ENCODE measurements around the gene TMOD4.
A peak's percentile ranks its signal among the peaks of the same experiment; 100 is the strongest.
"Not testable (repeated sequence)": the region's sequence is repeated elsewhere in the genome, so short reads cannot be mapped to it uniquely, and the experiment has no call there.

The TMOD4 gene

GRCh38 chr1:151175863-151176262, at the start of gene TMOD4:
Gene TMOD4, minus strand, starts transcription at chr1:151175981. Its CDS starts 1,106 bp downstream, at chr1:151174875.
- no peak for DNase-seq (ENCODE audit: low read depth)

- no peak for DNase-seq (ENCODE audit: low read depth)
Observed at GRCh38 chr1:151222130-151222529, 46.3 kb upstream of the TMOD4 start.

- DNase-seq (ENCODE audit: low read depth), result no peak
Observed at GRCh38 chr1:151221616-151222015, 45.8 kb upstream of the TMOD4 start.

DNA sequence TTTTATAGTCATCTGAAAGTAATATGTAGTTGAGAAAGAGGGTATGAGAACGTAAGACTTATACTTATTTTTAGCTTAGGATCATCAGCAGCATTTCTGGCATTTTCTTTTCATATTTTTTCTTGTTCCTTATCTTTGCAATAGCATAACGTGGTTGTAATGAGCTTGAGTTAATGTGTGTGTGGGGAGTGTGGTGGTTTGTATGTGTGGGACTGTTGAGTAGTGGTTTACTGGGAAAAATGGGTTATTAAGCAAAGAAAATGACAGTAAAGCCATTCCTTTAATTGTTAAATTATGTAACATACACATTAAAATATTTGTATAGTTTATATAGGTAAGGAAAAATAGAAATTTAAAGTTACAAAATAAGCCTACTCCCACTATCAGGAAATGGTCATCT, 37.8 kb upstream of the TMOD4 start:
- no peak for DNase-seq (ENCODE audit: low read depth)

DNA sequence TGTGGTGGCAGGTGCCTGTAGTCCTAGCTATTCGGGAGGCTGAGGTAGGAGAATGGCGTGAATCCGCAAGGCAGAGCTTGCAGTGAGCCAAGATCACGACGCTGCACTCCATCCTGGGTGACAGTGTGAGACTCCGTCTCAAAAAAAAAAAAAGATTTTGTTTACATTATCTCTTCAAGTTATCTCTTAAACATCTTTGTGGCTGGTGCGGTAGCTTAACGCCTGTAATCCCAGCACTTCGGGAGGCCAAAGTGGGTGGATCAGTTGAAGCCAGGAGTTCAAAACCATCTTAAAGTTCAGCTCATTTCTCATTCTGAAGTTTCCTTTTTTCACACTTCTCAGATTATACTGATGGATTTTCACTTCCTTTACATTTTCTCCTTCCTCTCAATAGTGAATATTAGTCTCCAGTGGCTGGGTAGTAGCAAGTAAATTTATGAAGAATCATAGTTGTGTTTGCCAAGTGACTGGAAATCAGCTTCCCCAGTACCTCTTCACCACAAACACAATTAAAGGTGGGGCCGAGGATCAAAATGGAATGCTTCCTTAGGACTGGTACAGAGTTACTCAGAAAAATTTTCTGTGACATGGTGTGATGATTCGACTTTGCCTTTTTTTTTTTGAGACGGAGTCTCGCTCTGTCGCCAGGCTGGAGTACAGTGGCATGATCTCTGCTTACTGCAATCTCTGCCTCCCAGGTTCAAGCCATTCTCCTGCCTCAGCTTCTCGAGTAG, 36.4 kb upstream of the TMOD4 start:
- DNase-seq (ENCODE audit: low read depth), result no peak

- DNase-seq (ENCODE audit: low read depth), result no peak
Observed at GRCh38 chr1:151210830-151211229, 35.0 kb upstream of the TMOD4 start.

DNA sequence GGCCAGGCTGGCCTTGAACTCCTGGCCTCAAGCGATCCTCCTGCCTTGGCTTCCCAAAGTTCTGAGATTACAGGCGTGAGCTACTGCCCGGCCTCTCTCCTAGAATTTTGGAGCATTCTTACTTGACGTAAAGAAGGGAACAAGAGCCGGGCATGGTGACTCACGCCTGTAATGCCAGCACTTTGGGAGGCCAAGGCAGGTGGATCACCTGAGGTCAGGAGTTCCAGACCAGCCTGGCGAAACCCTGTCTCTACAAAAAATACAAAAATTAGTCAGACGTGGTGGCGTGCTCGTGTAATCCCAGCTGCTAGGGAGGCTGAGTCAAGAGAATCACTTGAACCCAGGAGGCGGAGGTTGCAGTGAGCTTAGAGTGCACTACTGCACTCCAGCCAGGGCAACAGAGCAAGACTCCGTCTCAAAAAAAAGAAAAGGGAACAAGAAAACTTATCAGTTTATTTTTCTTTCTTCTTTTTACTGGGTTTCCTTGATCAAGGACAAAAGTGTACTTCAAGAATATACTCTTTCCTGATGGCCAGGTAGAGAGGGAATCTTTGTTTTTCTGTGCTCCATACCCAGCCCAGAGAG, 29.7 kb upstream of the TMOD4 start:
- not testable (repeated sequence) for DNase-seq (ENCODE audit: low read depth)

DNA sequence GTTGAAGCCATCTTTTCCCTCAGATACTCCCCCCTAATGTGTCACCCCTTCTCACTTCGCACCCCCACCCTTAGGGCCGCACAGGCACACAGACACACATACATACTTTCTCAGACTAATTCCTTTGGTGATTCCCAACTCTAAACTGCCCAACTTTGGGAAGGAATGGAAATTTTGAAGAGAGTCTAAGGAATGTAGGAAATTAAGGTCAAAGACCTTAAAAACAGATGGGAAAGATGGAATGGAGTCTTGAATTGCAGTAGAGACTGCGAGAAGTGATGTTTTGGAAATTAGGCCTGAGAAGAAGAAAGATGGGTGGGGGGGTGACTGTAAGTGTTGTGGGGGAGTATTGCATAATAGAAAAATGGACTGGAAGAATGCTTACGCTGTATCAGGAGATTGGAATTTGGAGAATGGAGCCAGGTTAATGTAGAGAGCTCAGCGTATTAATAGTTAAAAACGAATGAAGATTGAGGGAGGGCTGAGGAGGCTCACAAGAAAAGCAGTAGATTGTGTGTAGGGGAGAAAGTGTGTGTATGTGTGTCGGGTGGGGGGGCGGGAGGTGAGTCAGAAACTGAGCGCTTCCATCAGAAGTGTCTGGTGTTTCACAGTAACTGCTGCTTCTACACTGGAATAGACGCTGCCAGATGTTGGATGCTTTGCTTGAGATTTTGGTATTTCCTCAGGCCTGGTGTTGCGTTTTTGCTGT, 24.2 kb upstream of the TMOD4 start:
- no peak for DNase-seq (ENCODE audit: low read depth)

GRCh38 chr1:151198254-151199127, 22.7 kb upstream of the TMOD4 start, which contains the start of gene PIP5K1A:
Gene PIP5K1A, plus strand, starts transcription at chr1:151198552. Its CDS starts 445 bp downstream, at chr1:151198997.
- peak; percentile 94 for DNase-seq (ENCODE audit: low read depth)

DNA sequence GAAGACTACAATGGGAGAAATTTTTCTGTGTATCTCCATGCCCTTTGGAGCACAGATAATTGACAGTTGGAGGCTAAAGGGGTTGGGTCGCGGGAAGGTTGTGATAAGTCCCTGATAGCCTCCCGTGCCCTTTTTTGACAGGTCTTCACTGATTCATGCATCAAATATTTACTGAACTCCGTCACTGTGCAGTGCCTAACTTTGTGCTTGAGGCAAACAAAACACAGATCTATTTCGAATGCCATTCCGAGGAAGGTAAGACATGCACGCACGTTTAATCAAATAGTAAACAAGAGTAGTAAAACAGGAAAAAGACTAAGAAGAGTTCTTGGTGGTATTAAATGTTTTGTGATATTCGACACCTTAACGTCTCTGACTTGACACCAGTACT, 22.1 kb upstream of the TMOD4 start:
- DNase-seq (ENCODE audit: low read depth), result no peak

- DNase-seq (ENCODE audit: low read depth), result no peak
Observed at GRCh38 chr1:151196292-151196800, 20.6 kb upstream of the TMOD4 start.

- DNase-seq (ENCODE audit: low read depth), result not testable (repeated sequence)
Observed at GRCh38 chr1:151194894-151195594, 19.3 kb upstream of the TMOD4 start.

- DNase-seq (ENCODE audit: low read depth), result no peak
Observed at GRCh38 chr1:151193856-151194255, 18.1 kb upstream of the TMOD4 start.

- DNase-seq (ENCODE audit: low read depth), result no peak
Observed at GRCh38 chr1:151193304-151193703, 17.5 kb upstream of the TMOD4 start.

DNA sequence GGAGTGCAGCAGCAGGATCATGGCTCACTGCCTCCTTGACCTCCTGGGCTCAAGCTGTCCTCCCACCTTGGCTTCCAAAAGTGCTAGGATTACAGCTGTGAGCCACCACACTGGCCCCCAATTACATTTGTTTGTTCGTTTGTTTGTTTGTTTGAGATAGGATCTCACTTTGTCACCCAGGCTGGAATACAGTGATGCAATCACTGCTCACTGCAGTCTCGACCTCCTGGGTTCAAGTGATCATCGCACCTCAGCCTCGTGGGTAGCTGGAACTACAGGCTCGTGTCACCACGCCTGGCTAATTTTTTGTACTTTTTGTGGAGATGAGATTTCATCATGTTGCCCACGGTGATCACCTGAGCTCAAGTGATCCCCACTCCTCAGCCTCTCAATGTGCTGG, 16.3 kb upstream of the TMOD4 start:
- no peak for DNase-seq (ENCODE audit: low read depth)

DNA sequence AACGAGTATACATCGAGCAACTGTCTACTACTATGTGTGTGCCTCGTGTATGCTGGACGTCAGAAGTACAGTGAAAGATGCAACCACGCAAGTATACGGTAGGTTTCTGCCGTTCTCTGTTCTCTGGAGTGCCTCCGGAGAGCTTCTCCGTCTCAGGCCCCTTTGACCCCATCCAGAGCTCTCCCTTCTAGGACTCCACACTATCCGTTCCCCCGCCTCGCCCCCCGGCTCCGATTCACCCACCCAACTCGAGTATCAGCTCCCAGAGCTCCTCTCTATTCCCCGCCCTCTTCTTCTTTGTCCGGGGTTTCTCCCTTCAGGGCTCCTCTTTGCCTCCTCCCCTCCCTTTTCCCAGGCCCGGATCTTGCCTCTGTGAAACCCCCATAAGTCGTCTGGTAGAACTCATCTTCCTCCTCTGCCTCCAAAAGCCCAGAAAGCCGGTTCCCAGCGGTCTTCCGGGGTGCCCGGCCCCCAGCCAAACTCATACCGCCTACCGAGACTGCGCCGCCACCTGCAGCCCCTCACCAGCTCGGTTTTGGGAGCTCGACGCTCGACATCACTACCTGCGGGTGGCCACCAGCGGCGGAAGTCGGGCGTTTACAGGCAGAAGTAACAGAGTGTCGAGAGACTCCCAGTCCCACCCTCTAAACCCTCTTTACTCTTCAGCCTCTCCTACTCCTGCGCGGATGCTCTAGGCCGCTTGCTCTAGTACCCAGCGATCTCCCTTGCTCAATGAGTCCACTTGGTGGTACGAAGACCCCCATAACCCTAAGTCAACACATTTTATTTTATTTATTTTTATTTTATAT, 14.1 kb upstream of the TMOD4 start, which contains the start of gene VPS72:
Gene VPS72, minus strand, starts transcription at position 561 of the 809 bp plus-strand sequence. Its CDS starts 76 bp downstream, at position 485.
- DNase-seq (ENCODE audit: low read depth), result peak; percentile 82

DNA sequence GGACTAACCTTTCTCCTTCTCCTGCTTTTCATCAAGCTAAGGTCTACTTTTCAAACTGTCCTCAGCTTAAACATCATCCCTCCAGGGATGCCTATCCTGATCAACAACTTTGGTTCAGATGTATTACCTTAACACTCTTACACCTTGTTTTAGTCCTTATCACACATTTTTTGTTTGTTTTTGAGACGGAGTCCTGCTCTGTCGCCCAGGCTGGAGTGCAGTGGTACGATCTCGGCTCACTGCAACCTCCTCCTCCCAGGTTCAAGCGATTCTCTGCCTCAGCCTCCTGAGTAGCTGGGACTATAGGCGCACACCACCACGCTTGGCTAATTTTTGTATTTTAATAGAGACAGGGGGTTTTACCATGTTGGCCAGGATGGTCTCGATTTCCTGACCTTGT, 12.9 kb upstream of the TMOD4 start:
- not testable (repeated sequence) for DNase-seq (ENCODE audit: low read depth)

GRCh38 chr1:151187205-151187604, 11.4 kb upstream of the TMOD4 start:
- no peak for DNase-seq (ENCODE audit: low read depth)

- no peak for DNase-seq (ENCODE audit: low read depth)
Observed at GRCh38 chr1:151184211-151184610, 8.4 kb upstream of the TMOD4 start.

DNA sequence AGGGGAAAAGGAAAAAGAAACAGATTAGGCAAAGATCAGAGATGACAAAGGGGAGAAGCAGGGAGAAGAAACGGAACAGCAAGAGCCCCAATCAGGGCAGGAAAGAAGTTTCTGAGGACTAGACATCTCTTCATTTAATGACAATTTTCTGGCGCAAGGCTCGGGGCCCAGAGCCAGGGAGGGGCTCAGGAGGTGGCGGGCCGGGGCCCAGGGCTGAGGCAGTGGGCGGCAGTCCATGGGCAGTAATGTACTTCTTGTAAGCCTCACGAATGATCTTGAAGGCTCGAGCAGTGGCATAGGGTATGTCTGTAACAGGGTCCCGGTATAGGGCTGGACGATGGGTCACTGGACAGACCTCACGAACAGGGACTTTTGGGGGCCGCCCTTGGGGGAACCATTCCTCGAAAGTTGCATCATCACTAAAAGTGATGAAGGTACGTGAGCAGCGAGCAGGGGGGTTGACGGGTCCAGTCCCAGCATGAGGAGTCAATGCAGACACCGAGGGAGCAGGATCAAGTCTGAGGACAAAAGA, 799 bp upstream of the TMOD4 start:
- DNase-seq (ENCODE audit: low read depth), result no peak

Measured in activated T-cell treated with anti-CD3 and anti-CD28 coated beads for 48 hours (primary cell).